Left forelimb (tissue), 1 donor: ENCODE data around the gene CFAP57.
"Not testable (repeated sequence)": the region's sequence is repeated elsewhere in the genome, so short reads cannot be mapped to it uniquely, and the experiment has no call there.

Experiments
- DNase-seq: peaks from one replicate; pipeline ENCODE4 v3.0.0-alpha.2; 2018; ENCODE audit warnings: low spot score

Gene CFAP57

DNA sequence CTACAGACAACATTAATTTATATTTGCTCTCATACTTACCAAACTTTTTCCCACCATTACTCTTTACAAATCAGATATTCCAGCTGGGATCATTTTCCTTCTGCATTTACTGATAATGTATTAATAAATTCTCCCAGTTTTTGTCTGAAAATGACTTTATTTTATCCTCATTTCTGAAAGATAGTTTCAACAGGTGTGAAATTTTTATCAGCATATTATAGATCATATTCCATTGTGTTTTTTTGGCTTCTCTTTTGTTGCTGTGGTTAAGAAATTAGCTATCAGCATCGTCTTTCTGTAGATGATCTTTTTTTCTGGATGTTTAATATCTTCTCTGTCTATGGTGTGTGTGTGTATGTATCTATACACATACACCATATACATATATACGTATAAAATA lies 2.7 kb downstream of the CFAP57 start:
- no peak for DNase-seq

GRCh38 chr1:43177691-43178090 lies 5.6 kb downstream of the CFAP57 start:
- DNase-seq = no peak

DNA sequence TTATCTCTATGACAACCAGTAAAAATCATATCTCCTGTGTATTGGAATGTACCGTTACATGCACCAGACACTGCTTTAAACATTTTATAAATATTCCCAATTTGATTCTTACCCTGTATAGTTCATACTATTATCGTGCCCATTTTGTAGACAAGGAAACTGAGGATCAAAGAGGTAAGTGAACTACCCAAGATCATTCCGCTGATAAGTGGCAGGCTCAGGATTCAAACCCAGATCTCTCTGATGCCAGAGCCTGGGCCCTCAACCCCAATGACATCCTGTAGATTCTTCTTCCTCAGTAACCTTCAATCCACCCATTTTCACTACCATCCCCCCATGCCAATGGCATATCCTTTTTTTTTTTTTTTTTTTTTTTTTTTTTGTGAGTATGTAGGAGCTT lies 12.3 kb downstream of the CFAP57 start:
- DNase-seq = no peak

GRCh38 chr1:43184995-43185394 lies 12.9 kb downstream of the CFAP57 start:
- no peak for DNase-seq

- no peak for DNase-seq
Observed at GRCh38 chr1:43188106-43188505, 16.0 kb downstream of the CFAP57 start.

DNA sequence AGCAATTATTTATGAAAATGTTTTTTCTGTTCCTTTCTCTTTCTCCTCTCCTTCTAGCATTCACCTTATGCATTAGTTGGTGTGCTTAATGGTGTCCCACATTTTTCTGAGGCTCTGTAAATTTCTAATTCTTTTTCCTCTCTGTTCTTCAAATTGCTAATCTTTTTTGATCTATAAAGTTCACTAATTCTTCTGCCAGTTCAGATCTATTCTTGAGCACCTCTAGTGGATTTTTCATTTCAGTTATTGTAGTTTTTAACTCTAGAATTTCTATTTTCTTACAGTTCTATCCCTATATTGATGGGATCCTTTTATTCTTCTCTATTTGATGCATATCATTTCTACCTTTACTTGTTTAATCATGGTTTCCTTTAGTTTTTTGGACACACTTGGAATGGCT lies 22.4 kb downstream of the CFAP57 start:
- DNase-seq = no peak

- DNase-seq = no peak
Observed at GRCh38 chr1:43197343-43198127, 25.4 kb downstream of the CFAP57 start.

DNA sequence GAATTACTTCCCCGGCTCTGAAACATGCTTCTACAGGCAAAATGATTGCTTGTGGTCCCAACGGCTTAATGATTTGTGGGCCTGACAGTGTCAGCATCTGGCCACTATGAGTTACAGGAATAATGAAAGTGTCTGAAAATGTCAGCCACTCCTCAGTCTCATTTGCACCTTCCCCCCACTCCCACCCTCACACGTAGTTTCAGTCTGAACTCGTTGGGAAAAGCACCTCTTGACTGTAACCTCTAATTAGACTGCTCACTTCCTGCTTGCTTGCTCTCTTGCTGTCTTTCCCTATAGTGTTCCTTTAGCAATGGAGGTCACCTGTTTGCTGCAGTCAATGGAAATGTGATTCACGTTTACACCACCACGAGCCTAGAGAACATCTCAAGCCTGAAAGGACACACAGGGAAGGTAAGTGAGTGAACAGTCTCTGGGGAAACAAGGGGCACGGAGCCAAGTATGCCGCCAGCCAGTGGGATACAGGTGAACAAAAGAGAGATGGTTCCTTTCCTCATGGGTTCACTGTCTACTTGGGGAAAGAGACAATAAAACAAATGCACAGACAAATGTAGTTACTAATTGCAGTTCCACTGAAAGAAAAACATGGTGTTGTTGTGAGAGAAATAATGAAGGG lies 27.1 kb downstream of the CFAP57 start:
- DNase-seq = no peak

GRCh38 chr1:43203859-43204258 lies 31.7 kb downstream of the CFAP57 start:
- DNase-seq = no peak

DNA sequence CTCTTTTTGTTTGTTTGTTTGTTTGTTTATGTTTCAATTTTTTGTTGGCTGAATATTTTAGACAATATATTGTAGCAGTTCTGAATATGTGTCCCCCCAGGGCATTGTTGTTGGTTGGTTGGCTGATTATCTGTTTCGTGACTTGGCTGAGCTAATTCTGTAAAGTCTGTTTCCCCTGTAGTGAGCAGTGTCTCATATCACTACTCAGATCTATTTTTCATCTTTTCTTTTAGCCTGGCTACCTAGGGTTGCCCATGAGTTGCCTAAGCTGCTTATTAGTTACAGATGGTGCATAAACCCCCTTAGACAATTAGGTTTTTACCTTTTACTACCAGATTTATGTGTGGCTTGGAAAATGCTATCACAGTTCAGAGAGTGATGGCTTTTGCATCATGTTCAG lies 32.3 kb downstream of the CFAP57 start:
- no peak for DNase-seq

GRCh38 chr1:43205671-43206070 lies 33.5 kb downstream of the CFAP57 start:
- DNase-seq = no peak

GRCh38 chr1:43206600-43207228 lies 34.6 kb downstream of the CFAP57 start:
- no peak for DNase-seq

DNA sequence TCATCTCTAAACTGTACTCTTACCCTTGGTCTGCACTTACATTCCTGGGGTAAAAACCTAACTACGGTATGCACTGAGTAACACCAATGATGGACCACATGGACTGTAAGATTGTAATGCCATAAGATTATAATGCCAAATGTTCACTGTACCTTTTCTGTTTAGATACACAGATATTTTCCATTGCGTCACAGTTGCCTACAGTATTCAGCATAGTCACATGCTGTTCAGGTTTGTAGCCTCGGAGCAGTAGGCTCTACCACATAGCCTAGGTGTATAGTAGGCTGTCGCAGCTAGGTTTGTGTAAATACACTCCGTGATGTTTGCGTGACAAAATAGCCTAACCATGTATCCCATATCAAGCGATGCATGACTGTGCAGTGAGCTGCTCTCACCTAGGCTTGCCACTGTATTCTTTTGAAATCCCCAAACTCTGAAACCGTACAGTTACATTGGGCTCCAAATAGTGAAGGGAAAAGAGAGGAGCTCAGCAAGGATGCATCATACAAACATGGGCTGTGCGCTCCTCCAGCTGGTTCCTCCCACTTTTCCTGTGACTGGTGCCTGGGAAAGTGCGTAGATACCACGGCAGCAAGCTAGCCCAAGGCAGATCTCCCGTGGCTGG lies 35.2 kb downstream of the CFAP57 start:
- DNase-seq = no peak

DNA sequence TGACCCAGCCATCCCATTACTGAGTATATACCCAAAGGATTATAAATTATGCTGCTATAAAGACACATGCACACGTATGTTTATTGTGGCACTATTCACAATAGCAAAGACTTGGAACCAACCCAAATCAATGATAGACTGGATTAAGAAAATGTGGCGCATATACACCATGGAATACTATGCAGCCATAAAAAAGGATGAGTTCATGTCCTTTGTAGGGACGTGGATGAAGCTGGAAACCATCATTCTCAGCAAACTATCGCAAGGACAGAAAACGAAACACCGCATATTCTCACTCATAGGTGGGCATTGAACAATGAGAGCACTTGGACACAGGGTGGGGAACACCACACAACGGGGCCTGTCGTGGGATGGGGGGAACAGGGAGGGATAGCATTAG lies 36.1 kb downstream of the CFAP57 start:
- not testable (repeated sequence) for DNase-seq

DNA sequence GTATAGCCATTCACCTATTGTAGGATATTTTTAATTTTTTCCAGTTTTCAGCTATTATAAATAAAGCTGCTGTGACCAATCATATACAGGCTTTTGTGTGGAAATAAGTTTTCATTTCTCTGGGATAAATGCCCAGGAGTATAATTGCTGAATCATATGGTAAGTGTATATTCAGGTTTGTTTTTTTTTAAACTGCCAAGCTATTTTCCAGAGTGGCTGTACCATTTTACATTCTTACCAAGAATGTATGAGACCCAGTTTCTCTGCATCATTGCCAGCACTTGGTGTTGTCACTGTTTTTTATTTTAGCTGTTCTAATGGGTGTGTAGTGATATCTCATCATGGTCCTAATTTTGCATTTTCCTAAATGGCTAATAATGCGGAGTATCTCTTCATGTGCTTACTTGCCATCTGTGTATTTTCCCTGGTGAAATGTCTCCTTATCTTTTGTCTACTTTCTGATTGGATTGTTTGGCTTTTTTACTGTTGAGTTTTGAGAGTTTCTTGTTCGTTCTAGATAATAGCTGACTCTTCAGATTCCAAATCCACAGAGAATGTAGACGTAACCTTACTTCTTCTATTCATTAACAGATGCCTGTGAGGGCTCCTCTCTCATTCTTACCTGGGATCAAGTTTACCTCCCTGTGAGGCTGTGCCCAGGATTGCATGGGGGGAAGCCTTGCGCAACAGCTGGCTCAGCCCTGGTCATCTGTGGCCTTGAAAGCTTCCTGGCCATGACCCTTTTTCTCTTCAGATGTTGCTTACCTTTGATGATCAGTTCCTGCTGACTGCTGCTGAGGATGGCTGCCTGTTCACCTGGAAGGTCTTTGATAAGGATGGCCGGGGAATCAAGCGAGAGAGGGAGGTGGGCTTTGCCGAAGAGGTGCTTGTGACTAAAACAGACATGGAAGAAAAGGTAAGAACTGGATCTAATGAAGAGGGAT lies 42.6 kb downstream of the CFAP57 start:
- no peak for DNase-seq

GRCh38 chr1:43217747-43218146 lies 45.6 kb downstream of the CFAP57 start:
- DNase-seq = no peak

GRCh38 chr1:43220905-43221778 lies 49.0 kb downstream of the CFAP57 start:
- no peak for DNase-seq

- no peak for DNase-seq
Observed at GRCh38 chr1:43221797-43222196, 49.7 kb downstream of the CFAP57 start.

DNA sequence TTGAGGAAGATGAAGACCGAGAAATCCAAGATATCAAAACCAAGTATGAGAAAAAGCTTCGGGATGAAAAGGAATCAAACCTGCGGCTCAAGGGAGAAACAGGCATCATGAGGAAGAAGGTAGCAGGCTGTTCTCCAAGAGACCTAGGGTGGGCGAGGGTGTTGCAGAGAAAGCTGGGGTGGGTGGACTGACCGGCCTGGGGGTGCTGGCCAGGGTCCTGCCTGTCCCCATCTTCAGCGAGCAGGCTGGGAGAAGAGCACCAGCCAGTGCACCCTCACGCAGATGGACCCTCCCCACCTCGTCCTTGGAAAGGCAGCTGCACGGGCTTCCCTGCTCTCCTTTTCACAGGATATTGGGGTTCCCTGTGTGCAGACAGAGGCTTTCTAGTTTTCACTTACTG lies 50.7 kb downstream of the CFAP57 start:
- DNase-seq = no peak

GRCh38 chr1:43225168-43225567 lies 53.0 kb downstream of the CFAP57 start:
- DNase-seq = no peak
